ENCODE measurements around the gene GPR42. TPM values are rescaled to one million over a fixed set of nuclear protein-coding genes. Genes with fewer than 3 reads are reported as not detected.

GPR42 gene
- total RNA-seq, 1 donor from 2014 or later = not detected

DNA sequence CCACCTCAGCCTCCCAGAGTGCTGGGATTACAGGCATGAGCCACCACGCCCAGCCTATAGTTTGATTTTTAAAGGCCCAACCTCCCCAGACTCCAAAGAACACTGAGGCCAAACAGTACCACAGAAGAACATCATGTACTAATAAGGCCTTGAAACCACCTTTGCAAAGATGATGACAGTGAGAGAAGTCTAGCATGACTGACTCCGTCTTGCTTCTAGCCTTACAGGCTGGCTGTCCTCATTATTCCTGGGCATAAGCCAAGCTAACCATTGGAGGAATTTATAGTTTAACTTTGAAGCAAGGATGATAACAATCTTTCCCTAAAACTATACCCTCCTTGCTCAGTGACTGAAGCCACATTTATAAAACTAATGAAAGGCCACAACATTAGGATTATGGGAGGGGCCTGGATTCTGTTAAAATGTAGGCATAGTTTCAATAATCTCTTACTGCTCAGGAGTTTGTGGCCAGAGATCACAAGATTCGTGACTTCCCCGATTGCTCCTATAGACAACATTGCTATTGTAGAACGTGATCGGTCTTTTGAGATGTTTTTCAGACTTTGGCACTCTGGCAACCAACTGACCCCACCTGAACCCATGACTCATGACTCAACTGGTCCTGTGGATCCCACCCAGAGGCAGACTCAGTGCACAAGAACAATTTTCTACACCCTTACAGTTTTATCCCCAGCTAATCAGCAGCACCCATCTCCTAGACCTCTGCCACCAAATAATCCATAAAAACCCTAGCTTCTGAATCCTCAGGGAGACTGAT is 17.6 kb downstream of the GPR42 start:
- Mint-ChIP-seq H3K27ac (ENCODE audit: unreplicated experiment) (no peak overlapping the region), H3K4me3 (ENCODE audit: unreplicated experiment) (no peak overlapping the region), H3K9me3 (ENCODE audit: unreplicated experiment) (peaks cover 7% of the 10 kb centered on the region), H3K4me1 (ENCODE audit: low read depth, unreplicated experiment) (no peaks in the 10 kb centered on the region), H3K36me3 (ENCODE audit: unreplicated experiment) (peaks cover 5% of the 10 kb centered on the region), H3K27me3 (ENCODE audit: unreplicated experiment) (peaks cover 2% of the 10 kb centered on the region)
- DNase-seq = no peak
- TF ChIP-seq, protein P1, sequence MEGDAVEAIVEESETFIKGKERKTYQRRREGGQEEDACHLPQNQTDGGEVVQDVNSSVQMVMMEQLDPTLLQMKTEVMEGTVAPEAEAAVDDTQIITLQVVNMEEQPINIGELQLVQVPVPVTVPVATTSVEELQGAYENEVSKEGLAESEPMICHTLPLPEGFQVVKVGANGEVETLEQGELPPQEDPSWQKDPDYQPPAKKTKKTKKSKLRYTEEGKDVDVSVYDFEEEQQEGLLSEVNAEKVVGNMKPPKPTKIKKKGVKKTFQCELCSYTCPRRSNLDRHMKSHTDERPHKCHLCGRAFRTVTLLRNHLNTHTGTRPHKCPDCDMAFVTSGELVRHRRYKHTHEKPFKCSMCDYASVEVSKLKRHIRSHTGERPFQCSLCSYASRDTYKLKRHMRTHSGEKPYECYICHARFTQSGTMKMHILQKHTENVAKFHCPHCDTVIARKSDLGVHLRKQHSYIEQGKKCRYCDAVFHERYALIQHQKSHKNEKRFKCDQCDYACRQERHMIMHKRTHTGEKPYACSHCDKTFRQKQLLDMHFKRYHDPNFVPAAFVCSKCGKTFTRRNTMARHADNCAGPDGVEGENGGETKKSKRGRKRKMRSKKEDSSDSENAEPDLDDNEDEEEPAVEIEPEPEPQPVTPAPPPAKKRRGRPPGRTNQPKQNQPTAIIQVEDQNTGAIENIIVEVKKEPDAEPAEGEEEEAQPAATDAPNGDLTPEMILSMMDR (IDR thresholded peaks at IDR 0.05; ENCODE audit: partially characterized antibody, unreplicated experiment) = no peak

- Mint-ChIP-seq H3K9me3 (ENCODE audit: unreplicated experiment) (peaks cover 7% of the 10 kb centered on the region), H3K27ac (ENCODE audit: unreplicated experiment) (no peak overlapping the region), H3K36me3 (ENCODE audit: unreplicated experiment) (peaks cover 5% of the 10 kb centered on the region), H3K27me3 (ENCODE audit: unreplicated experiment) (peaks cover 2% of the 10 kb centered on the region), H3K4me1 (ENCODE audit: low read depth, unreplicated experiment) (no peaks in the 10 kb centered on the region), H3K4me3 (ENCODE audit: unreplicated experiment) (no peak overlapping the region)
- no peak for DNase-seq
- TF ChIP-seq, protein P1 (IDR thresholded peaks at IDR 0.05; ENCODE audit: partially characterized antibody, unreplicated experiment) = no peak
Measured at GRCh38 chr19:35389192-35389861, 18.5 kb downstream of the GPR42 start.

- peaks cover 2% of the 10 kb centered on the region for H3K27me3 Mint-ChIP-seq (ENCODE audit: unreplicated experiment)
- H3K36me3 Mint-ChIP-seq (ENCODE audit: unreplicated experiment) = no peaks in the 10 kb centered on the region
- H3K4me3 Mint-ChIP-seq (ENCODE audit: unreplicated experiment) = no peak overlapping the region
- H3K9me3 Mint-ChIP-seq (ENCODE audit: unreplicated experiment) = no peaks in the 10 kb centered on the region
- no peak overlapping the region for H3K27ac Mint-ChIP-seq (ENCODE audit: unreplicated experiment)
- TF ChIP-seq, protein P1 (IDR thresholded peaks at IDR 0.05; ENCODE audit: partially characterized antibody, unreplicated experiment) = no peak
- H3K4me1 Mint-ChIP-seq (ENCODE audit: low read depth, unreplicated experiment) = no peaks in the 10 kb centered on the region
- DNase-seq = no peak
Measured at GRCh38 chr19:35392742-35393715, 22.2 kb downstream of the GPR42 start.

GRCh38 chr19:35395382-35396199 is 24.7 kb downstream of the GPR42 start:
- no peaks in the 10 kb centered on the region for H3K36me3 Mint-ChIP-seq (ENCODE audit: unreplicated experiment)
- peak overlapping the region; percentile 66 for H3K27ac Mint-ChIP-seq (ENCODE audit: unreplicated experiment)
- peaks cover 1% of the 10 kb centered on the region for H3K9me3 Mint-ChIP-seq (ENCODE audit: unreplicated experiment)
- no peaks in the 10 kb centered on the region for H3K27me3 Mint-ChIP-seq (ENCODE audit: unreplicated experiment)
- TF ChIP-seq, protein P1 (IDR thresholded peaks at IDR 0.05; ENCODE audit: partially characterized antibody, unreplicated experiment) = no peak
- DNase-seq = peak; percentile 62
- H3K4me3 Mint-ChIP-seq (ENCODE audit: unreplicated experiment) = no peak overlapping the region
- H3K4me1 Mint-ChIP-seq (ENCODE audit: low read depth, unreplicated experiment) = no peaks in the 10 kb centered on the region
